T-helper 9 cell (primary cell): Measurements from ENCODE around the gene CABLES1.
"Not testable (repeated sequence)": the region's sequence is repeated elsewhere in the genome, so short reads cannot be mapped to it uniquely, and the experiment has no call there.

Experiments
- DNase-seq: peaks from one replicate; pipeline ENCODE4 v3.0.0-alpha.2; 2020

Gene CABLES1

GRCh38 chr18:23272498-23273232, 137.4 kb downstream of the CABLES1 start:
- no peak for DNase-seq

GRCh38 chr18:23273443-23273966, 138.2 kb downstream of the CABLES1 start:
- DNase-seq = no peak

- no peak for DNase-seq
Measured at GRCh38 chr18:23274638-23275482, 139.6 kb downstream of the CABLES1 start.

- no peak for DNase-seq
Measured at GRCh38 chr18:23276451-23276850, 141.2 kb downstream of the CABLES1 start.

- no peak for DNase-seq
Measured at GRCh38 chr18:23277399-23277798, 142.1 kb downstream of the CABLES1 start.

- DNase-seq = no peak
Measured at GRCh38 chr18:23279931-23280330, 144.6 kb downstream of the CABLES1 start.

GRCh38 chr18:23280844-23281243, 145.6 kb downstream of the CABLES1 start:
- no peak for DNase-seq

GRCh38 chr18:23281626-23282436, 146.5 kb downstream of the CABLES1 start:
- no peak for DNase-seq

GRCh38 chr18:23282437-23282781, 147.1 kb downstream of the CABLES1 start:
- no peak for DNase-seq

GRCh38 chr18:23283916-23284430, 148.7 kb downstream of the CABLES1 start:
- no peak for DNase-seq

- no peak for DNase-seq
Measured at GRCh38 chr18:23284629-23285028, 149.3 kb downstream of the CABLES1 start.

- not testable (repeated sequence) for DNase-seq
Measured at GRCh38 chr18:23285581-23285980, 150.3 kb downstream of the CABLES1 start.

GRCh38 chr18:23291456-23292205, 156.3 kb downstream of the CABLES1 start:
- no peak for DNase-seq

GRCh38 chr18:23300231-23300805, 165.0 kb downstream of the CABLES1 start:
- no peak for DNase-seq

- DNase-seq = no peak
Measured at GRCh38 chr18:23301972-23302371, 166.7 kb downstream of the CABLES1 start.

GRCh38 chr18:23302511-23302850, 167.2 kb downstream of the CABLES1 start:
- DNase-seq = no peak

GRCh38 chr18:23302851-23303527, 167.7 kb downstream of the CABLES1 start:
- no peak for DNase-seq

- no peak for DNase-seq
Measured at GRCh38 chr18:23306822-23307221, 171.5 kb downstream of the CABLES1 start.

GRCh38 chr18:23307567-23308295, 172.4 kb downstream of the CABLES1 start:
- DNase-seq = no peak
